Tibial nerve (tissue), 4 donors: ENCODE data around the gene NSD1. TPM values are rescaled to one million over a fixed set of nuclear protein-coding genes. Genes with fewer than 3 reads are reported as not detected.
"Not testable (repeated sequence)": the region's sequence is repeated elsewhere in the genome, so short reads cannot be mapped to it uniquely, and the experiment has no call there.

Experiments
- DNase-seq, 2 donors: peaks; one replicate each; pipeline ENCODE4 v3.0.0-alpha.2; 2019; ENCODE audit warnings: low spot score in 2 of 2
- H3K27ac ChIP-seq, 4 donors: fragments of 200-600 bp; sonication (generic) in 3 of 4; one replicate each; pipeline ENCODE4 v1.5.1; 2017 to 2019; ENCODE audit warnings: mild to moderate bottlenecking in 1 of 4
- H3K27me3 ChIP-seq, 2 donors: fragments of 200-600 bp; sonication (generic) in 1 of 2; one replicate each; pipeline versions ENCODE4 v1.5.1 to v1.6.0; 2017 to 2019
- H3K36me3 ChIP-seq, 3 donors: fragments of 200-600 bp; sonication (generic); one replicate each; pipeline ENCODE4 v1.5.1; 2018 to 2019
- H3K4me1 ChIP-seq, 4 donors: fragments of 200-600 bp; sonication (generic) in 3 of 4; one replicate each; pipeline ENCODE4 v1.5.1; 2017 to 2019
- H3K4me3 ChIP-seq, 4 donors: fragments of 200-600 bp; sonication (generic) in 3 of 4; one replicate each; pipeline ENCODE4 v1.5.1; 2017 to 2019; ENCODE audit warnings: mild to moderate bottlenecking in 1 of 4, moderate library complexity in 1 of 4
- H3K9me3 ChIP-seq, 4 donors: fragments of 200-600 bp; sonication (generic) in 3 of 4; one replicate each; pipeline ENCODE4 v1.5.1; 2017 to 2019
- EP300 ChIP-seq, 2 donors: sonication (generic); formaldehyde crosslinking; IDR thresholded peaks; one replicate each; pipeline ENCODE4 v1.6.1; 2017; ENCODE audit warnings: antibody characterized with exemption in 2 of 2, mild to moderate bottlenecking in 1 of 2
- POLR2A ChIP-seq, 2 donors: fragments of 450-650 bp; IDR thresholded peaks; one replicate each; pipeline ENCODE4 v1.6.1; 2017; ENCODE audit warnings: antibody characterized with exemption in 2 of 2, mild to moderate bottlenecking in 2 of 2, moderate library complexity in 2 of 2
- WGBS, 2 donors: methylation state at CpG; one replicate each; pipeline ENCODE4 v1.1.5; 2018; 5-methylcytosine and 5-hydroxymethylcytosine counted together
- total RNA-seq, 4 donors: library from RNA; depleted of rRNA; stranded (reverse); fragments of >200 nt; gene quantifications; one replicate each; pipeline ENCODE4 v1.1.0, GENCODE V29; 2016
- TF ChIP-seq, protein P1 (sequence below), 5 experiments: fragments of 200-600 bp in 3 of 5; fragments of 450-650 bp in 2 of 5; sonication (generic) in 3 of 5; IDR thresholded peaks; one replicate each; pipeline ENCODE4 v1.5.1; 2016 to 2019; ENCODE audit warnings: antibody characterized with exemption in 5 of 5, mild to moderate bottlenecking in 3 of 5, moderate library complexity in 2 of 5

NSD1 gene
- total RNA-seq, 4 donors from 2014 or later, result 36.6 to 51.3 (median 40.7) TPM

DNA sequence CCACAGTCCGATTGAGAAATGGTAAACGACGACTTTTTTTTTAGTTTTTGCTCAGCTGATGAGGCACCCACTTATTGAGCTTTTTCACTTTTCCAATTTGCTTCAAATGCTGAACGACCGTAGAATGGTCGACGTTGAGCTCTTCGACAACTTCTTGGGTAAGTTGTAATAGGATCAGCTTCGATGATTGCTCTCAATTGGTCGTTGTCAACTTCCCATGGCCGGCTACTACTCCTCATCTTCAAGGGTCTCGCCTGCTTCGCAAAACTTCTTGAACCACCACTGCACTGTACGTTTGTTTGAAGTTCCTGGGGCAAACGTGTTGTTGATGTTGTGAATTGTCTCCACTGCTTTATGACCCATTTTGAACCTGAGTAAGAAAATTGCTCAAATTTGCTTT lies 35.7 kb downstream of the NSD1 start:
- Histone ChIP-seq H3K4me3 (no peak overlapping the region), H3K27ac (no peak overlapping the region), H3K4me1 (peaks cover 0 to 18% (median 0%) of the 10 kb centered on the region in 4 donors), H3K36me3 (peaks cover 0 to 38% (median 0%) of the 10 kb centered on the region in 3 donors), H3K27me3 (no peaks in the 10 kb centered on the region), H3K9me3 (no peaks in the 10 kb centered on the region)
- WGBS, 2 donors, result 92 to 94% methylated on average over 15 of the region's 15 CpGs
- DNase-seq, result no peak
- TF ChIP-seq POLR2A (IDR thresholded peaks at IDR 0.05), result no peak
- TF ChIP-seq, protein P1, sequence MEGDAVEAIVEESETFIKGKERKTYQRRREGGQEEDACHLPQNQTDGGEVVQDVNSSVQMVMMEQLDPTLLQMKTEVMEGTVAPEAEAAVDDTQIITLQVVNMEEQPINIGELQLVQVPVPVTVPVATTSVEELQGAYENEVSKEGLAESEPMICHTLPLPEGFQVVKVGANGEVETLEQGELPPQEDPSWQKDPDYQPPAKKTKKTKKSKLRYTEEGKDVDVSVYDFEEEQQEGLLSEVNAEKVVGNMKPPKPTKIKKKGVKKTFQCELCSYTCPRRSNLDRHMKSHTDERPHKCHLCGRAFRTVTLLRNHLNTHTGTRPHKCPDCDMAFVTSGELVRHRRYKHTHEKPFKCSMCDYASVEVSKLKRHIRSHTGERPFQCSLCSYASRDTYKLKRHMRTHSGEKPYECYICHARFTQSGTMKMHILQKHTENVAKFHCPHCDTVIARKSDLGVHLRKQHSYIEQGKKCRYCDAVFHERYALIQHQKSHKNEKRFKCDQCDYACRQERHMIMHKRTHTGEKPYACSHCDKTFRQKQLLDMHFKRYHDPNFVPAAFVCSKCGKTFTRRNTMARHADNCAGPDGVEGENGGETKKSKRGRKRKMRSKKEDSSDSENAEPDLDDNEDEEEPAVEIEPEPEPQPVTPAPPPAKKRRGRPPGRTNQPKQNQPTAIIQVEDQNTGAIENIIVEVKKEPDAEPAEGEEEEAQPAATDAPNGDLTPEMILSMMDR (IDR thresholded peaks at IDR 0.05), result no peak
- no peak for TF ChIP-seq EP300 (IDR thresholded peaks at IDR 0.05)

DNA sequence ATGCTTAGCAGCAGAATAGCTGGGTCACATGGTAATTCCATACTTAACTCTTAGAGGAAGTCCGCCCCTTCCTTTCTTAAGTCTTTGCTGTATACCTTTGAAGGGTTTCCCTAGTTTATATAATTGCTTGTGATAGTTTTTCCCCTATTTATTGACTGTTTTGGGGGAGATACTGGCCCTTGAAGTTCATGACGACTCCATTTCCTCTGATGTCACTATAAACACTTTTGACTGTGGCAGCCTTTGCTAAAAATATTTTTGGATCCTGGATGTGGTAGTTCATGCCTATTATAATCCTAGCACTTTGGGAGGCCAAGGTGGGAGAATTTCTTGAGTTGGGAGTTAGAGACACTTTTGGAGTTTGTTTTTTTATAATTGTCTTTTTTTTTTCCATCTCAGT lies 38.4 kb downstream of the NSD1 start:
- DNase-seq, result no peak
- H3K27ac ChIP-seq, result no peak overlapping the region
- H3K9me3 ChIP-seq, result no peaks in the 10 kb centered on the region
- no peaks in the 10 kb centered on the region for H3K27me3 ChIP-seq
- H3K36me3 ChIP-seq, result peaks cover 0 to 14% (median 0%) of the 10 kb centered on the region in 3 donors
- peaks cover 0 to 26% (median 3%) of the 10 kb centered on the region in 4 donors for H3K4me1 ChIP-seq
- H3K4me3 ChIP-seq, result no peak overlapping the region
- TF ChIP-seq, protein P1 (IDR thresholded peaks at IDR 0.05), result no peak
- TF ChIP-seq POLR2A (IDR thresholded peaks at IDR 0.05), result no peak
- no peak for TF ChIP-seq EP300 (IDR thresholded peaks at IDR 0.05)
- 73 to 76% methylated on average over 2 of the region's 2 CpGs for WGBS, 2 donors

DNA sequence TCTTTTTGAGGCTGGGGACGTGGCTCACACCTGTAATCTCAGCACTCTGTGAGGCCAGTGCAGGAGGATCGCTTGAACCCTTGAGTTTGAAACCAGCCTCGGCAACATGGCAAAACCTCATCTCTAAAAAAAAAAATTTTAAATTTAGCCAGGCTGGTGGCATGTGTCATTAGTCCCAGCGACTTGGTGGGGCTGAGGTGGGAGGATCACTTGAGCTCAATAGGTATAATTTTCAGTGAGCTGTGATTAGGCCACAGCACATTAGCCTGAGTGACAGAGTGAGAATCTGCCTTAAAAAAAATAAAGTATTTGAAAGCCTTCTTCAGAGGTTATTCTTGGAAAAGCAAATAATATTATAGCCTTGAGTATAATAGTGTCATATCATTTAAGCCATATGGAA lies 41.8 kb downstream of the NSD1 start:
- DNase-seq, result no peak
- H3K36me3 ChIP-seq, result peaks cover 0 to 6% (median 0%) of the 10 kb centered on the region in 3 donors
- peaks cover 0 to 53% (median 9%) of the 10 kb centered on the region in 4 donors for H3K4me1 ChIP-seq
- no peak overlapping the region for H3K4me3 ChIP-seq
- no peaks in the 10 kb centered on the region for H3K27me3 ChIP-seq
- 89 to 91% methylated on average over 4 of the region's 4 CpGs for WGBS, 2 donors
- H3K27ac ChIP-seq, result no peak overlapping the region
- no peaks in the 10 kb centered on the region for H3K9me3 ChIP-seq
- TF ChIP-seq POLR2A (IDR thresholded peaks at IDR 0.05) (no peak), EP300 (IDR thresholded peaks at IDR 0.05) (no peak)
- TF ChIP-seq, protein P1 (IDR thresholded peaks at IDR 0.05), result no peak

DNA sequence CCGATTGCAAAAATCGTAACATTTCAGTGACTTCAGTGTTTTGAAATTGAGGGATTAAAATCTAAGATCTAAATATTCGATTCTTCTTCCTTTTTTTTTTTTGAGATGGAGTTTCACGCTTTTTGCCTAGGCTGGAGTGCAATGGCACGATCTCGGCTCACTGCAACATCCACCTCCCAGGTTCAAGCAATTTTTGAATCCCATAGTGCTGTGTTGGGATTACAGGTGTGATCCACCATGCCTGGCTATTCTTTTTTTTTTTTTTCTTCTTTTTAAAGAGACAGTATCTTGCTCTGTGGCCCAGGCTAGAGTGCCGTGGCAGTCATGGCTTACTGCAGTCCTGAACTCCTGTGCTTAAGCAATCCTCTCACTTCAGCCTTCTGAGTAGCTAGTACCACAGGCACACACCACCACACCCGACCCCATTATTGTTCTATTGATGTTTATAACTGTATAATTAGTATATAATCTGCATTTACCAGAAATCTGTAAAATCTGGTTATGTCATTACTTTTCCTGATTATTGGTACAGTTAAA lies 42.7 kb downstream of the NSD1 start:
- DNase-seq, result no peak
- H3K27ac ChIP-seq, result no peak overlapping the region
- H3K36me3 ChIP-seq, result peaks cover 0 to 5% (median 0%) of the 10 kb centered on the region in 3 donors
- TF ChIP-seq, protein P1 (IDR thresholded peaks at IDR 0.05), result no peak
- TF ChIP-seq EP300 (IDR thresholded peaks at IDR 0.05) (no peak), POLR2A (IDR thresholded peaks at IDR 0.05) (no peak)
- no peaks in the 10 kb centered on the region for H3K9me3 ChIP-seq
- H3K4me3 ChIP-seq, result no peak overlapping the region
- H3K4me1 ChIP-seq, result peaks cover 0 to 53% (median 9%) of the 10 kb centered on the region in 4 donors
- 82 to 85% methylated on average over 8 of the region's 8 CpGs for WGBS, 2 donors
- H3K27me3 ChIP-seq, result no peaks in the 10 kb centered on the region

DNA sequence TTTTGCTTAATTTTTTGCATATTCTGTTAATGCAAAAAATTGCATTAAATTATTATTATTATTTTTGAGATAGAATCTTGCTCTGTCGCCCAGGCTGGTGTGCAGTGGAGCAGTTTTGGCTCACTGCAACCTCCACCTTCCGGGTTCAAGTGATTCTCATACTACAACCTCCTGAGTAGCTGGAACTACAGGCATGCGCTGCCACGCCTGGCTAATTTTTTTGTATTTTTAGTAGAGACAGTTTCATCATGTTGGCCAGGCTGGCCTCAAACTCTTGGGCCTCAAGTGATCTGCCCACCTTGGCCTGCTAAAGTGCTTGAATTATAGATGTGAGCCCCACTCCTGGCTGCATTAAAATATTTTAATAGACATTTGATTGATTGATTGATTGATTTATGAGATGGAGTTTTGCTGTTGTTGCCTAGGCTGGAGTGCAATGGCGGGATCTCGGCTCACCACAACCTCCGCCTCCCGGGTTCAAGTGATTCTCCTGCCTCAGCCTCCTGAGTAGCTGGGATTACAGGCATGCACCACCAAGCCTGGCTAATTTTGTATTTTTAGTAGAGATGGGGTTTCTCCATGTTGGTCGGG lies 44.4 kb downstream of the NSD1 start:
- not testable (repeated sequence) for H3K27ac ChIP-seq, H3K36me3 ChIP-seq, H3K27me3 ChIP-seq, H3K9me3 ChIP-seq, H3K4me3 ChIP-seq, DNase-seq
- peaks cover 0 to 51% (median 9%) of the 10 kb centered on the region in 4 donors for H3K4me1 ChIP-seq
- WGBS, 2 donors, result 93% methylated on average over 9 of the region's 9 CpGs
